Transverse colon (tissue), 4 donors: ENCODE data around the gene MAP4K3. TPM values are rescaled to one million over a fixed set of nuclear protein-coding genes. Genes with fewer than 3 reads are reported as not detected.
"Not testable (repeated sequence)": the region's sequence is repeated elsewhere in the genome, so short reads cannot be mapped to it uniquely, and the experiment has no call there.

Experiments used
- DNase-seq: peaks from one replicate; pipeline ENCODE4 v3.0.0-alpha.2; 2019
- H3K27ac ChIP-seq, 4 donors: fragments of 200-600 bp; sonication (generic); 2 replicates each; pipeline ENCODE4 v1.5.1; 2016 to 2018; ENCODE audit warnings: inconsistent platforms in 4 of 4
- H3K27me3 ChIP-seq: fragments of 200-600 bp; sonication (generic); 2 replicates; pipeline ENCODE4 v1.5.1; 2017; ENCODE audit warnings: inconsistent platforms
- H3K36me3 ChIP-seq, 4 donors: fragments of 200-600 bp; sonication (generic); 2 replicates each; pipeline ENCODE4 v1.5.1; 2017 to 2019; ENCODE audit warnings: inconsistent platforms in 4 of 4
- H3K4me1 ChIP-seq, 4 donors: fragments of 200-600 bp; sonication (generic); 2 replicates each; pipeline ENCODE4 v1.5.1; 2017 to 2020; ENCODE audit warnings: inconsistent platforms in 4 of 4
- H3K4me3 ChIP-seq, 4 donors: fragments of 200-600 bp; sonication (generic); 1 replicate in 1 of 4; 2 replicates in 3 of 4; pipeline versions ENCODE4 v1.5.1 to v1.6.1; 2017 to 2019; ENCODE audit warnings: inconsistent platforms in 4 of 4
- H3K9me3 ChIP-seq, 2 donors: fragments of 200-600 bp; sonication (generic); 2 replicates each; pipeline ENCODE4 v1.5.1; 2017 to 2019; ENCODE audit warnings: inconsistent platforms in 2 of 2
- CTCF ChIP-seq, 5 experiments: fragments of 200-600 bp in 3 of 5; fragments of 450-650 bp in 2 of 5; sonication (generic) in 3 of 5; IDR thresholded peaks; 1 replicate in 2 of 5; 2 replicates in 3 of 5; pipeline ENCODE4 v1.5.1; 2016 to 2017; ENCODE audit warnings: antibody characterized with exemption in 5 of 5, inconsistent platforms in 3 of 5, mild to moderate bottlenecking in 2 of 5, moderate library complexity in 1 of 5
- EP300 ChIP-seq: sonication (generic); formaldehyde crosslinking; IDR thresholded peaks from one replicate; pipeline ENCODE4 v1.6.1; 2017; ENCODE audit warnings: antibody characterized with exemption, low read depth
- POLR2A ChIP-seq: fragments of 450-650 bp; IDR thresholded peaks from one replicate; pipeline ENCODE4 v1.6.1; 2016; ENCODE audit warnings: antibody characterized with exemption, mild to moderate bottlenecking, moderate library complexity
- POLR2AphosphoS5 ChIP-seq, 3 donors: sonication (generic); formaldehyde crosslinking; IDR thresholded peaks; one replicate each; pipeline ENCODE4 v1.6.1; 2016; ENCODE audit warnings: antibody characterized with exemption in 3 of 3
- WGBS, 2 donors: methylation state at CpG; one replicate each; pipeline ENCODE4 v1.1.5; 2018; ENCODE audit warnings: low coverage in 1 of 2; 5-methylcytosine and 5-hydroxymethylcytosine counted together
- in situ Hi-C, 4 donors: fragments of 200-750 bp; cut with MboI; loops; one replicate each; pipeline versions ENCODE4 v1.15.0 to v1.15.1; 2017; ENCODE audit warnings: low sequenced_read_pairs in 3 of 4, low pct_ligation_motif_present in 1 of 4, low pct_unique_long_range_greater_than_20kb in 1 of 4
- intact Hi-C: fragments of 100-400 bp; cut with DNase I; formaldehyde crosslinking; loops from one replicate; pipeline ENCODE4 v1.15.1; 2023; ENCODE audit warnings: low total_unique reads
- total RNA-seq, 4 donors: library from RNA; depleted of rRNA; stranded (reverse); fragments of >200 nt; gene quantifications; one replicate each; pipeline ENCODE4 v1.1.0, GENCODE V29; 2016

The MAP4K3 gene
- total RNA-seq, 4 donors from 2014 or later: 42.6 to 131 (median 91.8) TPM

- in situ Hi-C loops (no loop called here), intact Hi-C loops (no loop called here)
- Histone ChIP-seq H3K27me3 (no peaks in the 10 kb centered on the region), H3K9me3 (no peaks in the 10 kb centered on the region), H3K36me3 (peaks cover 0 to 11% (median 5%) of the 10 kb centered on the region in 4 donors), H3K4me3 (no peak overlapping the region), H3K4me1 (no peaks in the 10 kb centered on the region), H3K27ac (no peak overlapping the region)
- WGBS, 2 donors: 97 to 100% methylated on average over 1 of the region's 1 CpG
- TF ChIP-seq POLR2A (no peak), CTCF (IDR thresholded peaks at IDR 0.05) (no peak), POLR2AphosphoS5 (IDR thresholded peaks at IDR 0.05) (no peak), EP300 (no peak)
- DNase-seq: no peak
Measured at GRCh38 chr2:39325966-39326365, 111.1 kb downstream of the MAP4K3 start.

- DNase-seq, H3K4me1 ChIP-seq, intact Hi-C loops, H3K9me3 ChIP-seq, in situ Hi-C loops, H3K27me3 ChIP-seq, H3K4me3 ChIP-seq, H3K27ac ChIP-seq: not testable (repeated sequence)
- 92% methylated on average over 3 to 16 of the region's 16 CpGs for WGBS, 2 donors
- peaks cover 0 to 15% (median 3%) of the 10 kb centered on the region in 4 donors for H3K36me3 ChIP-seq
Measured at GRCh38 chr2:39321056-39322035, 115.7 kb downstream of the MAP4K3 start.

- Histone ChIP-seq H3K4me3 (no peak overlapping the region), H3K9me3 (no peaks in the 10 kb centered on the region), H3K27ac (no peak overlapping the region), H3K4me1 (no peaks in the 10 kb centered on the region), H3K36me3 (peaks cover 0 to 7% (median 0%) of the 10 kb centered on the region in 4 donors), H3K27me3 (no peaks in the 10 kb centered on the region)
- 88 to 89% methylated on average over 4 of the region's 4 CpGs for WGBS, 2 donors
- in situ Hi-C loops (no loop called here), intact Hi-C loops (no loop called here)
- TF ChIP-seq POLR2A: no peak
- no peak for TF ChIP-seq CTCF (IDR thresholded peaks at IDR 0.05)
- no peak for TF ChIP-seq EP300
- no peak for TF ChIP-seq POLR2AphosphoS5 (IDR thresholded peaks at IDR 0.05)
- no peak for DNase-seq
Measured at GRCh38 chr2:39320162-39320561, 116.9 kb downstream of the MAP4K3 start.

GRCh38 chr2:39313575-39313974 is 123.5 kb downstream of the MAP4K3 start:
- WGBS, 2 donors: 93% methylated on average over 4 of the region's 4 CpGs; no CpG with 5 or more reads in 1 of the 2 donors
- no peaks in the 10 kb centered on the region for H3K4me1 ChIP-seq
- no peaks in the 10 kb centered on the region for H3K27me3 ChIP-seq
- in situ Hi-C loops: no loop called here
- H3K27ac ChIP-seq: no peak overlapping the region
- intact Hi-C loops: no loop called here
- DNase-seq: no peak
- H3K4me3 ChIP-seq: no peak overlapping the region
- TF ChIP-seq EP300 (no peak), POLR2AphosphoS5 (IDR thresholded peaks at IDR 0.05) (no peak), POLR2A (no peak), CTCF (IDR thresholded peaks at IDR 0.05) (no peak)
- no peaks in the 10 kb centered on the region for H3K9me3 ChIP-seq
- peaks cover 0 to 4% (median 0%) of the 10 kb centered on the region in 4 donors for H3K36me3 ChIP-seq
